ENCODE results near the gene ZNF518A. TPM values are rescaled to one million over a fixed set of nuclear protein-coding genes. Genes with fewer than 3 reads are reported as not detected.

ZNF518A gene
- total and polyA plus RNA-seq, 2 of the 13 experiments (the other 11 are each of a cell fraction or from before 2014, with no cell fraction given), result 21.7 to 37.1 TPM

GRCh38 chr10:96089670-96090462 lies 40.2 kb upstream of the ZNF518A start (continued):
- TF ChIP-seq EED (CRISPR knock-in tag; IDR thresholded peaks at IDR 0.05) (peak; percentile 72; the same call in 1 of the 2 replicates), ZBTB34 (CRISPR knock-in tag; IDR thresholded peaks at IDR 0.05) (no peak; the same call in 1 of the 2 replicates), ZNF180 (CRISPR knock-in tag; IDR thresholded peaks at IDR 0.05; ENCODE audit: borderline replicate concordance, low read depth) (no peak), KDM5A (IDR thresholded peaks at IDR 0.05; ENCODE audit: borderline replicate concordance, low read length) (peak; percentile 77), ESRRA (CRISPR knock-in tag; IDR thresholded peaks at IDR 0.05; ENCODE audit: low read depth) (peak; percentile 37; the same call in 1 of the 2 replicates), E2F1 (CRISPR knock-in tag; IDR thresholded peaks at IDR 0.05) (peak; percentile 81), RAD21 (CRISPR knock-in tag; IDR thresholded peaks at IDR 0.05) (peak; percentile 48), ZBED4 (CRISPR knock-in tag; IDR thresholded peaks at IDR 0.05; ENCODE audit: borderline replicate concordance) (0 out of 2 replicates have a peak, but pooled peaks have one; percentile 24), KAT7 (CRISPR knock-in tag; IDR thresholded peaks at IDR 0.05; ENCODE audit: borderline replicate concordance) (peak; percentile 58; the same call in 1 of the 2 replicates), TBX2 (CRISPR knock-in tag; IDR thresholded peaks at IDR 0.05; ENCODE audit: borderline replicate concordance) (peak; percentile 83), NR2F1 (CRISPR knock-in tag; IDR thresholded peaks at IDR 0.05) (peak in 1 of 2 experiments; percentile 42; a peak in 2 of 4 replicates)
